Activated CD8-positive, alpha-beta memory T cell treated with anti-CD3 and anti-CD28 coated beads for 24 hours (primary cell): ENCODE measurements around the gene CSF1R.

Source experiments
- DNase-seq: peaks from one replicate; pipeline ENCODE4 v3.0.0-alpha.2; 2020

CSF1R gene

GRCh38 chr5:150103678-150104549 lies 17.6 kb upstream of the CSF1R start:
- DNase-seq: no peak

- no peak for DNase-seq
These were observed 14.7 kb upstream of the CSF1R start for GRCh38 chr5:150101023-150101422.

- DNase-seq: no peak
These were observed 10.8 kb upstream of the CSF1R start for GRCh38 chr5:150097152-150097551.

DNA sequence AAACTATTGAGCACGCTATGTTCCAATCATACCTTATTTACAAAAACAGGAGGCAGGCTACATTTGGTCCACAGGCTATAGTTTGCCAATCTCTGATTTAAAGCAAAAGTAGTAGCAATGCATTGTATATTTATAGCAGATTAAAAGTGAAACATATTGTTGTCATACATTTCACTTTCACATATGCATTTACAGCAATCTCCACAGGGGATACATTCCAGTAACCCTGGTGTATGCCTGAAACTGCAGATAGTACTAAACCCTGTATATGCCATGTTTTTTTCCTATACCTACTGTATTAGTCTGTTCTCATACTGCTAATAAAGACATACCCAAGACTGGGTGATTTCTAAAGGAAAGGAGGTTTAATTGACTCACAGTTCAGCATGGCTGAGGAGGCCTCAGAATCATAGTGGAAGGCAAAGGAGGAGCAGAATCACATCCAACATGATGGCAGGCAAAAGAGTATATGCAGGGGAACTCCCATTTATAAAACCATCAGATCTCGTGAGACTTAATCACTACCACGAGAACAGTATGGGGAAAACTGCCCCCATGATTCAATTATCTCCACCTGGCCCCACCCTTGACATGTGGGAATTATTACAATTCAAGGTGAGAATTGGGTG lies 5.9 kb upstream of the CSF1R start:
- DNase-seq: no peak

- DNase-seq: peak; percentile 28
These were observed 1.0 kb downstream of the CSF1R start for GRCh38 chr5:150085191-150085912.

DNA sequence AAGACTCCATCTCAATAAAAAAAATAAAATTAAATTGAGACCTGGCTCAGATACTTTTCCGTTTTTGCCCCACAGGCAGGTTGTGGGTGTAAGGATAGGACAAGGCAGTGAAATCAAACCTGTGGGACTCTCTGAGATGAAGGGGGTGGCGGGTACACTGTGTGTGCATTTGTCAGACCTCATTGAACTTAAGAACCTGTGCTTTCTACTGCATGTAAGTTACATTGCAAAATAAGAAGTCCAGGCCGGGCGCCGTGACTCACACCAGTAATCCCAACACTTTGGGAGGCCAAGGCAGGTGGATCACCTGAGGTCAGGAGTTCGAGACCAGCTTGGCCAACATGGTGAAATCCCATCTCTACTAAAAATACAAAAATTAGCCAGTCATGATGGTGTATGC lies 1.6 kb downstream of the CSF1R start:
- DNase-seq: peak; percentile 26

GRCh38 chr5:150082889-150083288 lies 3.5 kb downstream of the CSF1R start:
- DNase-seq: peak; percentile 50

DNA sequence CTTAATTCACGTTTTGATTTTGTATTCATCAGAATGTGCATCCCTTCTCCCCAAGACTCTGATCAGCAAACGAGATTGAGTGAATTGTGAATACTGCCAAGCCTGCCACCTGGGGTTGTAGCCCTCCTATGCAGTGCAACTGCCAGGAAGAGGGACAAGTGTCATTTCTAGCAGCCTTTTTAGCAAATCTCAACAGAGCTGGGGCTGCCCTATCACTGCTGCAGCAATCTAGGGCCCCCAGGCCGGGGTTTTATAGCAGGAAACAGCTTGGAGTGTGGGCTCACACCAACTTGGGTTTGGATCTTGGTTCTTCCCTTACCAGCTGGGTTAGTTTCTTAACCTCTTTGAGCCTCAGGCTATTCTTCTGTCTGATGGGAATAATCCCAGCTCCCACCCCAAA lies 4.0 kb downstream of the CSF1R start:
- peak; percentile 47 for DNase-seq

GRCh38 chr5:150081541-150082283 lies 4.6 kb downstream of the CSF1R start:
- peak; percentile 51 for DNase-seq

DNA sequence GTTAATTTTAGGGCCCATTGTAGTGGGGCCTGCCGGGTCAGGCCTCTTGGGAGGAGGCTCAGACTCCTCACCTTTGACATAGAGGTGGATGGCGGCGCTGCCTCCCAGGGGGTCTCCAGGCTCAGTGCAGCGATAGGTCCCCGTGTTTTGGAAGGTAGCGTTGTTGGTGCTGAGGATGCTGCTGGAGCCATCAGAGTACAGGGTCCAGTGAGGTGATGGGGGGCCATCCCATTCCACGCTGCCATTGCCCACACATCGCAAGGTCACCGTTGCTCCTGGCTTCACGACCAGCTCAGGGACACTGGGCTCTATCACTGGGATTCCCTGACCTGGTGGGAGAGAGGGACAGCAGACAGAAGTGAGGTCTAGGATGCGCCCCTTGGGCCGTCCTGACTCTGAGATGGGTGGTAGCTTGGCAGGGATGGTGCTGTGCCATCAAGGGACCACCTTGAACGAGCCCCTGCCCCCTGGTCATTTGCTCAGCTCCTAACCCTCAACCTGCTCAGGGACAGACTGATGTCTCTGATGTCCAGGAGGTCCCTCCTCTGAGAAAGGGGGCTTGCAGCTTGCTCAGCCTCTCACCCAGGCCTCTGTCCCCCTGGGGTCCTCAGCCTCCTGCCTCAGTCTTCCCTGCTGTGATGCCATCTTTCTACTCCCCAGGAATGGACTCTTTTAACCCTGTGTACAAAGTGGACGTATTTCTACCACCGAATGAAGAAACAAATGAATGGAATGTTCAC lies 5.5 kb downstream of the CSF1R start:
- DNase-seq: peak; percentile 37

- DNase-seq: peak; percentile 47
These were observed 6.4 kb downstream of the CSF1R start for GRCh38 chr5:150079909-150080461.

DNA sequence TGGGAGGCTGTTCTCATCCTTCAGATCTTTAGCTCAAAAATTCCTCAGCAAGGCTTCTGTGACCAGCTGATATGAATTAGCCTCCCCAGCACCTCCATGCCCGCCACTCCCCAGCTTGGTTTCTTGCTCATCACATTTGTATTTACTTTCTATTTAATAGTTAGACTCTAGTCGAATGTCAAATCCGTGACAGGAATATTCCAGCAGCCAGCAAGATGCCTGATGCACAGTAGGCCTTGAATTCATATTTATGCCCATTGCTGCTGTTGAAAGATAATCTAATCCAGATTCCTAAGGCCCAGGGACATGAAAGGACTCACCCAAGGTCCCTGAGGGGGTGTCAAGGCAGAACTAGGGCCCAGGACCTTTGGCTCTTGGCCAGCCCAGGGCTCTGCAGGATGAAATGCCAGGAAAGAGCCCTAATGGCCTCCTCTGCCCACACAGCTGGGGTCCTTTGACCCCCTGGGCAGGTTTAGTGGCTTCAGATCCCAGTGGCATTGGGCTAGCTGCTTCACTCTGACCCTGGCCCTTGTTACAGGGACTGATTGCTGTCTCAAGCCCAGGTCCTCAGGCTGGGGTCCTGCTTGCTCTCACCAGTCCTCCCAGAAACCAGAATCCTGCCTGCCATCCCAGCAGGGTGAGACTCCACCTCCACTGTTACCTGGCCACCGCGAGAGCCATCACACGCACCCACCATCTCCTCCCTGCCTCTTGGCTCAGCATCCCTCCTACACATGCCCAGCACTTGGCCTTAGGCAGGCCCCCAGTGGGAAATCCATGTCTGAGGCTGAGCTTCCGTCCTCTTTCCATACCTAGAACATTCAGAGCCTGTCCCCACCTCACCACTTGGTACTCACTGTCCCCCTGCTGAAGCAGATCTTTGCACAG lies 7.3 kb downstream of the CSF1R start:
- peak; percentile 30 for DNase-seq

- peak; percentile 45 for DNase-seq
These were observed 8.2 kb downstream of the CSF1R start for GRCh38 chr5:150077996-150078801.

GRCh38 chr5:150077060-150077459 lies 9.3 kb downstream of the CSF1R start:
- peak; percentile 41 for DNase-seq

- peak; percentile 19 for DNase-seq
These were observed 10.5 kb downstream of the CSF1R start for GRCh38 chr5:150075806-150076205.

GRCh38 chr5:150075233-150075632 lies 11.1 kb downstream of the CSF1R start:
- DNase-seq: peak; percentile 13

- DNase-seq: no peak
These were observed 12.7 kb downstream of the CSF1R start for GRCh38 chr5:150073677-150074076.

GRCh38 chr5:150073086-150073625 lies 13.2 kb downstream of the CSF1R start:
- DNase-seq: peak; percentile 24

GRCh38 chr5:150070821-150071220 lies 15.5 kb downstream of the CSF1R start:
- DNase-seq: no peak
